ENCODE measurements around the gene PPP1R1B.

DNA sequence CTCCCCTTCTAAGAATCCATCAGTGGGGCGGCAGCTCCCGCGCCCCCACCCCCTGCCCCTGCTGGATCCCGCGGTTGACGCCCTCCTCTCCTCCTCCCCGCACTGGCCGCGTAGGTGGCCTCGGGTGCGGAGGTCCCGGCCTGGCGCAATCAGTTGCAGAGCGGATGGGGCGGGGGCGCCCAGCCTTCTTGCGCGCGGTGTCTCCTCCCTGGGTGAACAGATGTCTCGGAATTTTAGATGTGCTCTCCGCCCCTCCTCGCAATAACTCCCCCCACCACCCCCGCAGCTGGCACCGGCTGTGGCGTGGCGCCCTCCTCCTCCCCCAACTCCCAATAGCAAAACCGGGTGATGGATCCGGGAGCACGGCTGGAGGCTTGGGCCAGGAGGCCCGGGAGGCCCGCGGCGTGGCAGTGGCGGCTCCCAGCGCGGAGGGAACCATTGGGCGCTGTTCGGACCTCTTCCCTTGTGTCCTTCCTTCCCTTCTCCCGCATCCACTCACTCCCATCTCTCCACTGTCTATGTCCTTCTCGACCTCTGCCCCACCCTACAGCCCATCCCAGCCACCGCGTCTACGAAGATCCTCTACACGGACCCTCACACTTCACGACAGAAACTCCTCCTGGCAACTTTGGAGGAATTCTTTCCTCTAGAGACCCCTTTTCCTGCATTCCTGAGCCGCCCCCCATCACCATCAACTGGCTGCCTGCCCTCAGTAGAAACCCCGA lies 30.0 kb upstream of the PPP1R1B start:
- TF ChIP-seq, protein P1, sequence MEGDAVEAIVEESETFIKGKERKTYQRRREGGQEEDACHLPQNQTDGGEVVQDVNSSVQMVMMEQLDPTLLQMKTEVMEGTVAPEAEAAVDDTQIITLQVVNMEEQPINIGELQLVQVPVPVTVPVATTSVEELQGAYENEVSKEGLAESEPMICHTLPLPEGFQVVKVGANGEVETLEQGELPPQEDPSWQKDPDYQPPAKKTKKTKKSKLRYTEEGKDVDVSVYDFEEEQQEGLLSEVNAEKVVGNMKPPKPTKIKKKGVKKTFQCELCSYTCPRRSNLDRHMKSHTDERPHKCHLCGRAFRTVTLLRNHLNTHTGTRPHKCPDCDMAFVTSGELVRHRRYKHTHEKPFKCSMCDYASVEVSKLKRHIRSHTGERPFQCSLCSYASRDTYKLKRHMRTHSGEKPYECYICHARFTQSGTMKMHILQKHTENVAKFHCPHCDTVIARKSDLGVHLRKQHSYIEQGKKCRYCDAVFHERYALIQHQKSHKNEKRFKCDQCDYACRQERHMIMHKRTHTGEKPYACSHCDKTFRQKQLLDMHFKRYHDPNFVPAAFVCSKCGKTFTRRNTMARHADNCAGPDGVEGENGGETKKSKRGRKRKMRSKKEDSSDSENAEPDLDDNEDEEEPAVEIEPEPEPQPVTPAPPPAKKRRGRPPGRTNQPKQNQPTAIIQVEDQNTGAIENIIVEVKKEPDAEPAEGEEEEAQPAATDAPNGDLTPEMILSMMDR (IDR thresholded peaks at IDR 0.05): no peak
- no peak for TF ChIP-seq POLR2A (IDR thresholded peaks at IDR 0.05)
